HepG2 (cell line): Measurements from ENCODE around the gene ADGRB2. TPM values are rescaled to one million over a fixed set of nuclear protein-coding genes. Genes with fewer than 3 reads are reported as not detected.

ENCODE experiments used
- ATAC-seq: fragments of 200-7000 bp; cut with Tn5 transposase; 3 replicates; pipeline ENCODE4 v1.9.1; 2020; ENCODE audit warnings: mild to moderate bottlenecking, moderate library complexity
- BruUV-seq: library from RNA; stranded (reverse); fragments of 400-500 nt; replicated peaks from 2 replicates; lab custom pipeline; 2021; lab: Mats Ljungman, UMichigan
- CTCF ChIA-PET: fragments of 300-600 bp; formaldehyde crosslinking; extraction: SDS; loops from one replicate; lab custom pipeline; 2021; ENCODE audit warnings: low total read pairs, inconsistent platforms, low intra/inter-chr PET ratio; lab: Yijun Ruan, JAX
- POLR2A ChIA-PET: fragments of 350-600 bp; sonication (Branson Sonifier 250); formaldehyde crosslinking; loops from one replicate; lab custom pipeline; 2020; ENCODE audit warnings: antibody characterized with exemption, inconsistent platforms; lab: Yijun Ruan, JAX
- DNase-seq: peaks from one replicate; pipeline ENCODE4 v3.0.0-alpha.2; 2015; ENCODE audit warnings: low spot score
- FAIRE-seq: peaks from 3 replicates; lab custom pipeline; 2011; peaks lifted over from hg19 to GRCh38; lab: Jason Lieb, UNC
- H2AFZ ChIP-seq: one replicate; pipeline ENCODE4 v1.6.1; 2011; ENCODE audit warnings: low read length, inconsistent platforms
- H3K27ac ChIP-seq: fragments of 300-600 bp; 3 replicates; pipeline ENCODE4 v1.8.0; 2011; ENCODE audit warnings: mixed run types, mild to moderate bottlenecking, mixed read lengths, low read length, inconsistent platforms; ENCODE audit not compliant: insufficient read depth; ENCODE audit errors: extremely low read length
- H3K27me3 ChIP-seq, 2 experiments: fragments of 200-600 bp in 1 of 2; 2 replicates in 1 of 2; 3 replicates in 1 of 2; pipeline versions ENCODE4 v1.6.0 to v1.8.0; 2011; ENCODE audit warnings: low read length in 2 of 2, mild to moderate bottlenecking in 2 of 2, moderate library complexity in 2 of 2, inconsistent platforms in 1 of 2; ENCODE audit not compliant: insufficient read depth in 2 of 2, control insufficient read depth in 1 of 2
- H3K36me3 ChIP-seq, 2 experiments: fragments of 200-600 bp in 1 of 2; replicated peaks in 1 of 2; 2 replicates in 1 of 2; 3 replicates in 1 of 2; pipeline versions ENCODE4 v1.5.1 to v1.8.0; 2011; ENCODE audit warnings: low read length in 2 of 2, inconsistent platforms in 1 of 2; ENCODE audit not compliant: insufficient read depth in 2 of 2, control insufficient read depth in 1 of 2
- H3K4me1 ChIP-seq: 2 replicates; pipeline ENCODE4 v1.5.1; 2012; ENCODE audit warnings: low read length, inconsistent platforms; ENCODE audit not compliant: insufficient read depth
- H3K4me2 ChIP-seq: 2 replicates; pipeline ENCODE4 v1.6.0; 2011; ENCODE audit warnings: low read depth, low read length, inconsistent platforms
- H3K4me3 ChIP-seq, 3 experiments: fragments of 200-600 bp in 1 of 3; sonication (generic), shearing (Covaris generic) in 1 of 3; replicated peaks in 1 of 3; 2 replicates each; pipeline ENCODE4 v1.5.1; 2011 to 2016; ENCODE audit warnings: low read length in 3 of 3, inconsistent platforms in 2 of 3, low read depth in 2 of 3, mild to moderate bottlenecking in 2 of 3, control low read depth in 1 of 3, mixed read lengths in 1 of 3; ENCODE audit not compliant: insufficient read depth in 1 of 3
- H3K79me2 ChIP-seq: one replicate; pipeline ENCODE4 v1.6.1; 2011; ENCODE audit warnings: low read length, inconsistent platforms; ENCODE audit not compliant: insufficient read depth
- H3K9ac ChIP-seq: 2 replicates; pipeline ENCODE4 v1.6.0; 2011; ENCODE audit warnings: mild to moderate bottlenecking, low read depth, low read length, inconsistent platforms; ENCODE audit not compliant: insufficient read depth
- H3K9me3 ChIP-seq: 2 replicates; pipeline ENCODE4 v1.5.1; 2012; ENCODE audit warnings: mild to moderate bottlenecking, low read length
- H4K20me1 ChIP-seq: 2 replicates; pipeline ENCODE4 v1.6.0; 2011; ENCODE audit warnings: inconsistent platforms, mild to moderate bottlenecking, low read length, moderate library complexity; ENCODE audit not compliant: insufficient read depth
- EHMT2 ChIP-seq: fragments of 200-600 bp; sonication (generic); IDR thresholded peaks from 2 replicates; pipeline ENCODE4 v1.7.0; 2017; ENCODE audit warnings: antibody characterized with exemption, low read depth, low read length, borderline replicate concordance
- RFX5 ChIP-seq: IDR thresholded peaks from 2 replicates; pipeline ENCODE4 v1.6.1; 2011; ENCODE audit warnings: low read depth, low read length, improper control_type of control experiment
- SAFB2 ChIP-seq: sonication (generic); formaldehyde crosslinking; IDR thresholded peaks from 2 replicates; pipeline ENCODE4 v1.5.1; 2020; ENCODE audit warnings: missing genetic modification reagents, low read depth, mild to moderate bottlenecking, borderline replicate concordance
- SRSF4 ChIP-seq: fragments of 200-400 bp; formaldehyde crosslinking; IDR thresholded peaks from one replicate; pipeline ENCODE4 v1.6.1; 2018; ENCODE audit warnings: mild to moderate bottlenecking, low read depth, low read length, moderate library complexity; ENCODE audit not compliant: poor library complexity, severe bottlenecking
- ZNF143 ChIP-seq: sonication (generic); formaldehyde crosslinking; IDR thresholded peaks from 2 replicates; pipeline ENCODE4 v1.4.0; 2020; ENCODE audit warnings: missing genetic modification reagents
- ZNF615 ChIP-seq: sonication (generic); formaldehyde crosslinking; IDR thresholded peaks from 2 replicates; pipeline ENCODE4 v1.5.0; 2020; ENCODE audit warnings: mild to moderate bottlenecking, missing genetic modification reagents, borderline replicate concordance
- ZSCAN29 ChIP-seq: sonication (generic); formaldehyde crosslinking; conservative IDR thresholded peaks from 2 replicates; pipeline ENCODE4 v1.4.0; 2020; ENCODE audit warnings: mild to moderate bottlenecking, missing genetic modification reagents
- WGBS: methylation state at CpG from one replicate; pipeline ENCODE4 v1.1.6; 2017; ENCODE audit warnings: low lambda C conversion rate; 5-methylcytosine and 5-hydroxymethylcytosine counted together
- in situ Hi-C: cut with HindIII; loops from 2 replicates; pipeline ENCODE4 v1.10.0; 2017; ENCODE audit warnings: low pct_unique_long_range_greater_than_20kb; ENCODE audit not compliant: extremely low pct_ligation_motif_present
- intact Hi-C: fragments of 100-400 bp; cut with micrococcal nuclease; formaldehyde crosslinking; loops from one replicate; pipeline ENCODE4 v1.10.0; 2022; ENCODE audit not compliant: unreplicated experiment
- polyA plus RNA-seq, 8 experiments: library from polyadenylated mRNA; depleted of rRNA in 3 of 8; stranded (reverse) in 7 of 8; unstranded in 1 of 8; fragments of >200 nt; fragmentation: Illumina TruSeq in 4 of 8; extraction: Trizol in 4 of 8; gene quantifications; 2 replicates each; pipeline versions ENCODE4 v1.2.1 to v1.2.3, GENCODE V29; 2011 to 2016; ENCODE audit warnings: low read depth in 4 of 8, missing spikeins in 1 of 8, mixed read lengths in 1 of 8; ENCODE audit not compliant: insufficient read depth in 1 of 8
- total RNA-seq, 5 experiments: library from RNA; depleted of rRNA; stranded (reverse); fragments of >200 nt; fragmentation: Illumina TruSeq; extraction: Trizol; gene quantifications; 2 replicates each; pipeline ENCODE4 v1.2.3, GENCODE V29; 2016; ENCODE audit warnings: low read depth in 1 of 5
- TF ChIP-seq, protein P1 (sequence below): IDR thresholded peaks from 2 replicates; pipeline ENCODE4 v1.6.1; 2016
- TF ChIP-seq, protein P2 (sequence below): sonication (generic); formaldehyde crosslinking; IDR thresholded peaks from 2 replicates; pipeline ENCODE4 v1.5.1; 2020; ENCODE audit warnings: missing genetic modification reagents, mild to moderate bottlenecking, borderline replicate concordance

ADGRB2 gene
- total and polyA plus RNA-seq, 2 of the 13 experiments (the other 11 are each of a cell fraction or from before 2014, with no cell fraction given): 0.03 to 0.09 TPM

DNA sequence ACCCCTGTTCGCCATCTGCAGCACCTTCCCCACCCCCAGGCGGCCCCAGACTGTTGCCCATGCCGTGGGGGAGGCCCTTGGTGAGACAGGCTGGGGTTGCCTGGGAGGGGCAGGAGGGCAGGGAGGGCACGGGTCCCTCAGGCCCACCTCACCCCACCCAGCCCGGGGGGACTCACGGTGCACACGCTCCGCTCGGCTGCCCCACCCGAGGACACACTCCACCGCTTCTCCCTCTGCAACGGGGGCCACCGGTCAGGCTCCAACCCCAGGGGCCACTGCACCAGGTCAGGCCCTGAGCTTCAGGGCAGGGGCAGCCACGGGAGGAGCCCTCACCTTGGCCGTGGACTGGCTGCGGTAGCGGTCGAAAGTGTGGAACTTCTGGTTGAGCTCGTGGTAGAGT is 36.3 kb downstream of the ADGRB2 start:
- Histone ChIP-seq H3K9ac (no peak overlapping the region), H3K27me3 (peaks cover 5 to 43% of the 10 kb centered on the region in 2 experiments; a peak in 4 of 5 replicates), H4K20me1 (no peaks in the 10 kb centered on the region; the same call in 1 of the 2 replicates), H3K9me3 (no peaks in the 10 kb centered on the region), H3K4me3 (no peak overlapping the region), H3K4me1 (peaks cover 44% of the 10 kb centered on the region), H2AFZ (no peak overlapping the region), H3K4me2 (no peak overlapping the region), H3K79me2 (no peaks in the 10 kb centered on the region), H3K36me3 (no peaks in the 10 kb centered on the region), H3K27ac (no peak overlapping the region)
- in situ Hi-C loops (no loop called here), intact Hi-C loops (no loop called here)
- ChIA-PET CTCF (no interaction called here), POLR2A (no interaction called here)
- no TSS peak for BruUV-seq
- FAIRE-seq (no peak), ATAC-seq (no peak), DNase-seq (no peak)
- TF ChIP-seq ZNF143 (CRISPR knock-in tag): no peak
- no peak for TF ChIP-seq SAFB2
- no peak for TF ChIP-seq EHMT2
- TF ChIP-seq RFX5: no peak
- WGBS: 25% methylated on average over 2 of the region's 19 CpGs

DNA sequence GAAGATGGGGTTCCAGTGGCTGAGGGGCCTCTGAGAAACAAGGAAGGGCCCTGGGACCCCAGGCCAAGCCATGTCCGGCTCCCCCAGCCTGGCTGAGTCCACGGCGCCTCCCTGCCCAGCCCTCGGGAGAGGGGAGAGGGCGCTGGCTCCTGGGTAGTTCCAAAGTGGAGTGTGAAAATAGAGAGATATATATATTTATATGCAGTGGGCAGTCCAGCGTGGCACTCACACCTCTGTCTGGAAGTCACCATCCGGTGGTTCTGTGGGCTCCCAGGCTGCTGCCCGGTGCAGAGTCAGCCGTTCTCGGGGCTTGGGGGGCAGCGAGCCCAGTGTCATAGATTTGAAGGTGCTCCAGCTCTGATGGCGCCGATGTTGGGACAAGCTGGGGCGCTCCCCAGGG is 36.9 kb downstream of the ADGRB2 start:
- ChIA-PET POLR2A (no interaction called here), CTCF (no interaction called here)
- H3K4me1 ChIP-seq: peaks cover 44% of the 10 kb centered on the region
- DNase-seq (no peak), ATAC-seq (no peak)
- intact Hi-C loops: no loop called here
- H2AFZ ChIP-seq: no peak overlapping the region
- no peak overlapping the region for H3K4me2 ChIP-seq
- 60% methylated on average over 11 of the region's 14 CpGs for WGBS
- no peak overlapping the region for H3K27ac ChIP-seq
- H3K79me2 ChIP-seq: no peaks in the 10 kb centered on the region
- H3K9me3 ChIP-seq: no peaks in the 10 kb centered on the region
- no peak overlapping the region for H3K9ac ChIP-seq
- H3K36me3 ChIP-seq: no peaks in the 10 kb centered on the region
- TF ChIP-seq ZNF615 (CRISPR knock-in tag): no peak
- TF ChIP-seq, protein P1, sequence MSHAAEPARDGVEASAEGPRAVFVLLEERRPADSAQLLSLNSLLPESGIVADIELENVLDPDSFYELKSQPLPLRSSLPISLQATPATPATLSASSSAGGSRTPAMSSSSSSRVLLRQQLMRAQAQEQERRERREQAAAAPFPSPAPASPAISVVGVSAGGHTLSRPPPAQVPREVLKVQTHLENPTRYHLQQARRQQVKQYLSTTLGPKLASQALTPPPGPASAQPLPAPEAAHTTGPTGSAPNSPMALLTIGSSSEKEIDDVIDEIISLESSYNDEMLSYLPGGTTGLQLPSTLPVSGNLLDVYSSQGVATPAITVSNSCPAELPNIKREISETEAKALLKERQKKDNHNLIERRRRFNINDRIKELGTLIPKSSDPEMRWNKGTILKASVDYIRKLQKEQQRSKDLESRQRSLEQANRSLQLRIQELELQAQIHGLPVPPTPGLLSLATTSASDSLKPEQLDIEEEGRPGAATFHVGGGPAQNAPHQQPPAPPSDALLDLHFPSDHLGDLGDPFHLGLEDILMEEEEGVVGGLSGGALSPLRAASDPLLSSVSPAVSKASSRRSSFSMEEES (CRISPR knock-in tag): no peak
- TF ChIP-seq, protein P2, sequence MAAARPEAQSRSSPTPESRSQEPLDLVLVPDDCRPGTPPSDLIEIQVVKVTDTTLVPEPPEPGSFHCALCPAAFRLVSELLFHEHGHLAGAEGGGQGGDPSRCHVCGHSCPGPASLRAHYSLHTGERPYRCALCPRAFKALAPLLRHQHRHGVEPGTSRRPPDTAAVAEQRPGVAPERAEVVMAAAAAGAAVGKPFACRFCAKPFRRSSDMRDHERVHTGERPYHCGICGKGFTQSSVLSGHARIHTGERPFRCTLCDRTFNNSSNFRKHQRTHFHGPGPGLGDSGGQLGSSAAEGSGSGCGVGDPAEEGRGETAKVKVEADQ: no peak
- TF ChIP-seq SRSF4: no peak
- TF ChIP-seq ZSCAN29 (CRISPR knock-in tag): no peak
- TF ChIP-seq, all 625 proteins: peak for 0
- in situ Hi-C loops: no loop called here
- no peak overlapping the region for H3K4me3 ChIP-seq
- no peak for FAIRE-seq
- no TSS peak for BruUV-seq
- peaks cover 3 to 37% of the 10 kb centered on the region in 2 experiments; a peak in 4 of 5 replicates for H3K27me3 ChIP-seq
- H4K20me1 ChIP-seq: no peaks in the 10 kb centered on the region; the same call in 1 of the 2 replicates
